ENCODE results near the gene ZEB2.

ZEB2 gene

DNA sequence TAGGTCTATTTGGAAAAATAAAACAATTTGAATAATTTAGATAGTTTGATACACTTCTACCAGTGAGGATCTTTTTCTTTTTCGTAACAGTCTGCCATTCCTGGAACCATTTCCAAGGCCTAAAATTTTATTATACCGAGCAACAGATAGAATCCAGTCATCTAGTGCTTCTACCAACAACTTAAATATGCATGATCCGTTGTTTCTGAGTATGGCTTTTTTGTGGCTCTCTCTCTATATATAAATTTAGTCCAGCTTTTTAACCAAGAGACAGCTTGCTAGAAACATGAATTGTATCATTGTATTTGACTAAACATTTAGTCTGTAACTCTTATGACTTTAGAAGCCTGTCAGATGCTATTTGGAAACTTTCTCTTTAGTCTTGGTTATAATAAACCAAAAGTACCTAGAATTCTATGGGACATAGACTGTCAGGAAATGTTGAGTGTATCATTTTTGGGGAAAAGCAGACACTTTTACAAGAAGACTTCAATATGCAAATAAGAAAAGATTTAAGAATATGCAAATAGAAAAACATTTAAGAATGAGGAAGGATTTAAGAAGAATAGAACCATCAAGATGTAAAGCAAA lies 161.4 kb downstream of the ZEB2 start:
- Histone ChIP-seq H3K4me3 (ENCODE audit: low read length) (no peak overlapping the region), H4K20me1 (ENCODE audit: control insufficient read depth, insufficient read depth, low read depth, low read length) (no peaks in the 10 kb centered on the region), H3K36me3 (ENCODE audit: control insufficient read depth, low read length) (no peaks in the 10 kb centered on the region), H3K9me2 (replicated peaks; ENCODE audit: control insufficient read depth, low read length) (no peaks in the 10 kb centered on the region), H3K4me2 (ENCODE audit: low read length) (no peak overlapping the region), H3K27ac (ENCODE audit: low read depth, low read length) (no peak overlapping the region), H3K27me3 (ENCODE audit: control insufficient read depth, low read length) (no peaks in the 10 kb centered on the region), H3K79me2 (ENCODE audit: control insufficient read depth, low read length) (no peaks in the 10 kb centered on the region), H3F3A (ENCODE audit: control insufficient read depth, insufficient read depth) (no peaks in the 10 kb centered on the region), H3K9me3 (ENCODE audit: control insufficient read depth, insufficient read depth, low read length) (no peaks in the 10 kb centered on the region), H3K4me1 (ENCODE audit: control insufficient read depth, low read length) (peaks cover 12% of the 10 kb centered on the region)
- TF ChIP-seq EZH2phosphoT487 (IDR thresholded peaks at IDR 0.05; ENCODE audit: borderline replicate concordance, low read length) (no peak), CTCF (IDR thresholded peaks at IDR 0.05; ENCODE audit: low read depth, low read length, poor library complexity, severe bottlenecking) (no peak)

GRCh38 chr2:144357623-144358373 lies 162.1 kb downstream of the ZEB2 start:
- Histone ChIP-seq H3K36me3 (ENCODE audit: control insufficient read depth, low read length) (no peaks in the 10 kb centered on the region), H3F3A (ENCODE audit: control insufficient read depth, insufficient read depth) (no peaks in the 10 kb centered on the region), H3K9me2 (replicated peaks; ENCODE audit: control insufficient read depth, low read length) (no peaks in the 10 kb centered on the region), H3K4me3 (ENCODE audit: low read length) (no peak overlapping the region), H3K27ac (ENCODE audit: low read depth, low read length) (no peak overlapping the region), H4K20me1 (ENCODE audit: control insufficient read depth, insufficient read depth, low read depth, low read length) (no peaks in the 10 kb centered on the region), H3K79me2 (ENCODE audit: control insufficient read depth, low read length) (no peaks in the 10 kb centered on the region), H3K27me3 (ENCODE audit: control insufficient read depth, low read length) (no peaks in the 10 kb centered on the region), H3K9me3 (ENCODE audit: control insufficient read depth, insufficient read depth, low read length) (no peaks in the 10 kb centered on the region), H3K4me2 (ENCODE audit: low read length) (no peak overlapping the region), H3K4me1 (ENCODE audit: control insufficient read depth, low read length) (peaks cover 12% of the 10 kb centered on the region)
- no peak for TF ChIP-seq CTCF (IDR thresholded peaks at IDR 0.05; ENCODE audit: low read depth, low read length, poor library complexity, severe bottlenecking)
- no peak for TF ChIP-seq EZH2phosphoT487 (IDR thresholded peaks at IDR 0.05; ENCODE audit: borderline replicate concordance, low read length)

GRCh38 chr2:144356402-144356801 lies 163.5 kb downstream of the ZEB2 start:
- Histone ChIP-seq H3K9me2 (replicated peaks; ENCODE audit: control insufficient read depth, low read length) (no peaks in the 10 kb centered on the region), H3K9me3 (ENCODE audit: control insufficient read depth, insufficient read depth, low read length) (no peaks in the 10 kb centered on the region), H3K36me3 (ENCODE audit: control insufficient read depth, low read length) (no peaks in the 10 kb centered on the region), H3K27ac (ENCODE audit: low read depth, low read length) (no peak overlapping the region), H4K20me1 (ENCODE audit: control insufficient read depth, insufficient read depth, low read depth, low read length) (no peaks in the 10 kb centered on the region), H3K4me2 (ENCODE audit: low read length) (no peak overlapping the region), H3F3A (ENCODE audit: control insufficient read depth, insufficient read depth) (no peaks in the 10 kb centered on the region), H3K79me2 (ENCODE audit: control insufficient read depth, low read length) (no peaks in the 10 kb centered on the region), H3K4me1 (ENCODE audit: control insufficient read depth, low read length) (peaks cover 12% of the 10 kb centered on the region), H3K4me3 (ENCODE audit: low read length) (no peak overlapping the region), H3K27me3 (ENCODE audit: control insufficient read depth, low read length) (no peaks in the 10 kb centered on the region)
- no peak for TF ChIP-seq CTCF (IDR thresholded peaks at IDR 0.05; ENCODE audit: low read depth, low read length, poor library complexity, severe bottlenecking)
